Measurements from ENCODE around the gene SLC10A1. TPM values are rescaled to one million over a fixed set of nuclear protein-coding genes. Genes with fewer than 3 reads are reported as not detected.

Gene SLC10A1
- total RNA-seq, 1 donor from 2014 or later, result not detected

- Mint-ChIP-seq H3K27ac (no peak overlapping the region), H3K36me3 (ENCODE audit: insufficient read depth) (peaks cover 4% of the 10 kb centered on the region), H3K4me3 (ENCODE audit: low read depth) (no peak overlapping the region), H3K27me3 (no peaks in the 10 kb centered on the region), H3K4me1 (ENCODE audit: low read depth) (peaks cover 1% of the 10 kb centered on the region), H3K9me3 (ENCODE audit: low read depth) (peaks cover 7% of the 10 kb centered on the region)
- no peak for TF ChIP-seq CTCF (IDR thresholded peaks at IDR 0.05; ENCODE audit: unreplicated experiment)
- DNase-seq (ENCODE audit: low spot score, unreplicated experiment), result no peak
These were observed 1.3 kb upstream of the SLC10A1 start for GRCh38 chr14:69798339-69798735.

- no peak overlapping the region for H3K27ac Mint-ChIP-seq
- H3K4me1 Mint-ChIP-seq (ENCODE audit: low read depth), result peaks cover 1% of the 10 kb centered on the region
- no peak for DNase-seq (ENCODE audit: low spot score, unreplicated experiment)
- no peak overlapping the region for H3K4me3 Mint-ChIP-seq (ENCODE audit: low read depth)
- TF ChIP-seq CTCF (IDR thresholded peaks at IDR 0.05; ENCODE audit: unreplicated experiment), result no peak
- H3K36me3 Mint-ChIP-seq (ENCODE audit: insufficient read depth), result peaks cover 4% of the 10 kb centered on the region
- H3K27me3 Mint-ChIP-seq, result no peaks in the 10 kb centered on the region
- peaks cover 7% of the 10 kb centered on the region for H3K9me3 Mint-ChIP-seq (ENCODE audit: low read depth)
These were observed 715 bp upstream of the SLC10A1 start for GRCh38 chr14:69797573-69798338.

GRCh38 chr14:69795691-69796090 is 1.4 kb downstream of the SLC10A1 start:
- no peak overlapping the region for H3K27ac Mint-ChIP-seq
- peaks cover 1% of the 10 kb centered on the region for H3K4me1 Mint-ChIP-seq (ENCODE audit: low read depth)
- TF ChIP-seq CTCF (IDR thresholded peaks at IDR 0.05; ENCODE audit: unreplicated experiment), result no peak
- no peak overlapping the region for H3K4me3 Mint-ChIP-seq (ENCODE audit: low read depth)
- H3K36me3 Mint-ChIP-seq (ENCODE audit: insufficient read depth), result peaks cover under 1% of the 10 kb centered on the region
- no peak for DNase-seq (ENCODE audit: low spot score, unreplicated experiment)
- H3K9me3 Mint-ChIP-seq (ENCODE audit: low read depth), result peaks cover 3% of the 10 kb centered on the region
- no peaks in the 10 kb centered on the region for H3K27me3 Mint-ChIP-seq

- Mint-ChIP-seq H3K27ac (no peak overlapping the region), H3K36me3 (ENCODE audit: insufficient read depth) (no peaks in the 10 kb centered on the region), H3K4me3 (ENCODE audit: low read depth) (no peak overlapping the region), H3K27me3 (no peaks in the 10 kb centered on the region), H3K4me1 (ENCODE audit: low read depth) (peaks cover 1% of the 10 kb centered on the region), H3K9me3 (ENCODE audit: low read depth) (no peaks in the 10 kb centered on the region)
- no peak for TF ChIP-seq CTCF (IDR thresholded peaks at IDR 0.05; ENCODE audit: unreplicated experiment)
- DNase-seq (ENCODE audit: low spot score, unreplicated experiment), result no peak
These were observed 2.2 kb downstream of the SLC10A1 start for GRCh38 chr14:69794791-69795190.

GRCh38 chr14:69792887-69793421 is 4.1 kb downstream of the SLC10A1 start:
- H3K27ac Mint-ChIP-seq, result no peak overlapping the region
- no peak overlapping the region for H3K4me3 Mint-ChIP-seq (ENCODE audit: low read depth)
- DNase-seq (ENCODE audit: low spot score, unreplicated experiment), result no peak
- no peak for TF ChIP-seq CTCF (IDR thresholded peaks at IDR 0.05; ENCODE audit: unreplicated experiment)
- no peaks in the 10 kb centered on the region for H3K36me3 Mint-ChIP-seq (ENCODE audit: insufficient read depth)
- no peaks in the 10 kb centered on the region for H3K9me3 Mint-ChIP-seq (ENCODE audit: low read depth)
- no peaks in the 10 kb centered on the region for H3K4me1 Mint-ChIP-seq (ENCODE audit: low read depth)
- no peaks in the 10 kb centered on the region for H3K27me3 Mint-ChIP-seq
